Activated CD8-positive, alpha-beta memory T cell treated with anti-CD3 and anti-CD28 coated beads, Interleukin-2, amount 50 U/mL, for 24 hours (primary cell): Measurements from ENCODE around the gene ZCWPW1.
"Not testable (repeated sequence)": the region's sequence is repeated elsewhere in the genome, so short reads cannot be mapped to it uniquely, and the experiment has no call there.

Experiments used
- DNase-seq: peaks from one replicate; pipeline ENCODE4 v3.0.0-alpha.2; 2020; ENCODE audit errors: extremely low read depth

Gene ZCWPW1

GRCh38 chr7:100456562-100456961, 28.1 kb upstream of the ZCWPW1 start:
- DNase-seq: no peak

GRCh38 chr7:100455206-100455605, 26.7 kb upstream of the ZCWPW1 start:
- no peak for DNase-seq

- not testable (repeated sequence) for DNase-seq
Observed at GRCh38 chr7:100453854-100454253, 25.4 kb upstream of the ZCWPW1 start.

GRCh38 chr7:100452513-100452912, 24.0 kb upstream of the ZCWPW1 start:
- no peak for DNase-seq

- DNase-seq: no peak
Observed at GRCh38 chr7:100449190-100449795, 20.8 kb upstream of the ZCWPW1 start.

- not testable (repeated sequence) for DNase-seq
Observed at GRCh38 chr7:100447363-100447762, 18.9 kb upstream of the ZCWPW1 start.

GRCh38 chr7:100446040-100446439, 17.5 kb upstream of the ZCWPW1 start:
- no peak for DNase-seq

- DNase-seq: no peak
Observed at GRCh38 chr7:100444311-100445278, 16.1 kb upstream of the ZCWPW1 start.

- no peak for DNase-seq
Observed at GRCh38 chr7:100443096-100443840, 14.8 kb upstream of the ZCWPW1 start.

- no peak for DNase-seq
Observed at GRCh38 chr7:100441641-100442535, 13.4 kb upstream of the ZCWPW1 start.

- not testable (repeated sequence) for DNase-seq
Observed at GRCh38 chr7:100439244-100439643, 10.7 kb upstream of the ZCWPW1 start.

- DNase-seq: not testable (repeated sequence)
Observed at GRCh38 chr7:100438731-100439130, 10.2 kb upstream of the ZCWPW1 start.

GRCh38 chr7:100438172-100438571, 9.7 kb upstream of the ZCWPW1 start:
- DNase-seq: no peak

- DNase-seq: no peak
Observed at GRCh38 chr7:100437150-100438100, 8.9 kb upstream of the ZCWPW1 start.

- DNase-seq: no peak
Observed at GRCh38 chr7:100435401-100436304, 7.2 kb upstream of the ZCWPW1 start.

- DNase-seq: no peak
Observed at GRCh38 chr7:100434297-100435144, 6.0 kb upstream of the ZCWPW1 start.

- DNase-seq: no peak
Observed at GRCh38 chr7:100433592-100434296, 5.2 kb upstream of the ZCWPW1 start.

GRCh38 chr7:100433276-100433591, 4.7 kb upstream of the ZCWPW1 start:
- DNase-seq: no peak
